ENCODE measurements around the gene CDKN2AIPNL. TPM values are rescaled to one million over a fixed set of nuclear protein-coding genes. Genes with fewer than 3 reads are reported as not detected.

CDKN2AIPNL gene
- total RNA-seq, 4 donors from 2014 or later, result 3.2 to 18.7 (median 12.9) TPM; not detected in 1

DNA sequence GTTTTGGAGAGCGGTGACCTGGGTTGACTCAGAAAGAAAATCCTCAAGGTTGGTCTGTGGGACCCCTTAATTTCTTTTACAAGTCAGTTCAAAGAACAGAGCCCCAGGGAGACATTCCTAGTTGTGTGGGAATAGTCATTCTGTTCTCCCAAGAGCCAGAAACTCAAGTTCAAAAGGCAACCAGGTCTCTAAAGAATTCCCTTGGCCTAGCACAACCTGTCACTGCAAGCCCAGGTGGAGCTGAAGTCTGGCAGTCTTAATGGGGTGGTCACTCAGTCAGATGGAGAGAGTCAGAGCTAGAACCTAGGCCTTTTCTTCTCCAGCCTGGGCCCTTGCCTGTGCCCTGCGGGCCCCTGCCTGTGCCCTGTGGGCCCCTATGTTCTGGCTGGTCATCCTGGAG is 37.5 kb upstream of the CDKN2AIPNL start:
- Histone ChIP-seq H3K4me1 (peaks cover 5 to 33% (median 14%) of the 10 kb centered on the region in 4 donors), H3K36me3 (no peaks in the 10 kb centered on the region), H3K27me3 (no peaks in the 10 kb centered on the region), H3K9me3 (no peaks in the 10 kb centered on the region), H3K4me3 (no peak overlapping the region), H3K27ac (no peak overlapping the region)
- TF ChIP-seq, protein P1, sequence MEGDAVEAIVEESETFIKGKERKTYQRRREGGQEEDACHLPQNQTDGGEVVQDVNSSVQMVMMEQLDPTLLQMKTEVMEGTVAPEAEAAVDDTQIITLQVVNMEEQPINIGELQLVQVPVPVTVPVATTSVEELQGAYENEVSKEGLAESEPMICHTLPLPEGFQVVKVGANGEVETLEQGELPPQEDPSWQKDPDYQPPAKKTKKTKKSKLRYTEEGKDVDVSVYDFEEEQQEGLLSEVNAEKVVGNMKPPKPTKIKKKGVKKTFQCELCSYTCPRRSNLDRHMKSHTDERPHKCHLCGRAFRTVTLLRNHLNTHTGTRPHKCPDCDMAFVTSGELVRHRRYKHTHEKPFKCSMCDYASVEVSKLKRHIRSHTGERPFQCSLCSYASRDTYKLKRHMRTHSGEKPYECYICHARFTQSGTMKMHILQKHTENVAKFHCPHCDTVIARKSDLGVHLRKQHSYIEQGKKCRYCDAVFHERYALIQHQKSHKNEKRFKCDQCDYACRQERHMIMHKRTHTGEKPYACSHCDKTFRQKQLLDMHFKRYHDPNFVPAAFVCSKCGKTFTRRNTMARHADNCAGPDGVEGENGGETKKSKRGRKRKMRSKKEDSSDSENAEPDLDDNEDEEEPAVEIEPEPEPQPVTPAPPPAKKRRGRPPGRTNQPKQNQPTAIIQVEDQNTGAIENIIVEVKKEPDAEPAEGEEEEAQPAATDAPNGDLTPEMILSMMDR (IDR thresholded peaks at IDR 0.05), result no peak
- TF ChIP-seq POLR2AphosphoS5 (IDR thresholded peaks at IDR 0.05) (no peak), POLR2A (IDR thresholded peaks at IDR 0.05) (no peak), EP300 (IDR thresholded peaks at IDR 0.05; ENCODE audit: low read depth) (no peak)
- WGBS, 2 donors (ENCODE audit: low coverage in 1 of 2), result 69% methylated on average over 2 of the region's 2 CpGs; no CpG with 5 or more reads in 1 of the 2 donors
- no peak for DNase-seq
- intact Hi-C loops (cut with DNase I; ENCODE audit: low total_unique reads), result no loop called here
- in situ Hi-C loops (cut with MboI; ENCODE audit: low pct_ligation_motif_present in 1 of 4, low pct_unique_long_range_greater_than_20kb in 1 of 4, low sequenced_read_pairs in 3 of 4), result no loop called here

DNA sequence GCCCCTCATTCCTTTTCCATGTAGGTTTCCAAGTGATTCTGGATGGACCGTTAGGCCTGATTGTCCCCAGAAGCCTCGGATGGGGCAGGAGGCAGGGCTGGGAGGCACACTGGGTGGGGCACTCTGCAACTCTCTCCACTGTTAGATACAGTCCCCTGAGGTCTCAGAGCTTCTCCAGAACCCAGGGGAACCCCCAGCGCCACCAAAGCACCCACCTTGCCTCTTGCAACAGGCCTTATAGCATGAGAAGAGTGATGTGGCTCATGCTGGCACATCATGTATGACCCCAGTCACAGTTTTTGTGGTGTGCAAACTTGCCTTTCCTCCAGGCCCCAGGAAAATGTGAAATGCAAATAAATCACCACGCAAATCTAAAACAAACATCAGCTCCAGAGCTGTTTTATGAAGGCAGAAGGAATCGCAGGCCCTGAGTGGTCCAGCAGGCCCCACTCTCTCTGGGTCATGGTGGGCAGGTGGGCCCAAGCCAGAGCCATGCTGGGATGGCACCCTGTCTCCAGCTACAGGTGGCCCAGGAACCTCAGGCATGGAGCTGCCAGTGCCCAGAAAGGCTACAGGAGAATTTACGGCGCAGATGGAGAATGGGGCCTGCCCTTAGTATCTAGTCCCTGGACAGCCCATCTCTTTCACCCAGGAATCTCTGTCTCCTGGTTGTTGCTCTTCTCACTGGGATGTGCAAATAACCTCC is 36.3 kb upstream of the CDKN2AIPNL start:
- Histone ChIP-seq H3K4me3 (no peak overlapping the region), H3K9me3 (no peaks in the 10 kb centered on the region), H3K4me1 (peaks cover 5 to 33% (median 14%) of the 10 kb centered on the region in 4 donors), H3K27ac (no peak overlapping the region), H3K27me3 (no peaks in the 10 kb centered on the region), H3K36me3 (no peaks in the 10 kb centered on the region)
- TF ChIP-seq, protein P1 (IDR thresholded peaks at IDR 0.05), result no peak
- TF ChIP-seq POLR2A (IDR thresholded peaks at IDR 0.05), result no peak
- TF ChIP-seq POLR2AphosphoS5 (IDR thresholded peaks at IDR 0.05), result no peak
- TF ChIP-seq EP300 (IDR thresholded peaks at IDR 0.05; ENCODE audit: low read depth), result no peak
- intact Hi-C loops (cut with DNase I; ENCODE audit: low total_unique reads) (no loop called here), in situ Hi-C loops (cut with MboI; ENCODE audit: low pct_ligation_motif_present in 1 of 4, low pct_unique_long_range_greater_than_20kb in 1 of 4, low sequenced_read_pairs in 3 of 4) (no loop called here)
- 73% methylated on average over 7 of the region's 7 CpGs; no CpG with 5 or more reads in 1 of the 2 donors for WGBS, 2 donors (ENCODE audit: low coverage in 1 of 2)
- DNase-seq, result no peak

GRCh38 chr5:134446938-134447337 is 35.3 kb upstream of the CDKN2AIPNL start:
- Histone ChIP-seq H3K36me3 (no peaks in the 10 kb centered on the region), H3K27me3 (no peaks in the 10 kb centered on the region), H3K27ac (peak overlapping the region in 3 of 4 donors; percentile 8 to 39 (median 17)), H3K4me1 (peaks cover 5 to 30% (median 11%) of the 10 kb centered on the region in 4 donors), H3K9me3 (no peaks in the 10 kb centered on the region), H3K4me3 (no peak overlapping the region)
- DNase-seq, result peak; percentile 56
- TF ChIP-seq POLR2A (IDR thresholded peaks at IDR 0.05) (peak; percentile 35), POLR2AphosphoS5 (IDR thresholded peaks at IDR 0.05) (peak in 2 of 3 donors; percentile 10 to 46)
- TF ChIP-seq, protein P1 (IDR thresholded peaks at IDR 0.05), result no peak
- WGBS, 2 donors (ENCODE audit: low coverage in 1 of 2), result 43 to 46% methylated on average over 1 to 2 of the region's 2 CpGs
- in situ Hi-C loops (cut with MboI; ENCODE audit: low pct_ligation_motif_present in 1 of 4, low pct_unique_long_range_greater_than_20kb in 1 of 4, low sequenced_read_pairs in 3 of 4) (no loop called here), intact Hi-C loops (cut with DNase I; ENCODE audit: low total_unique reads) (no loop called here)

DNA sequence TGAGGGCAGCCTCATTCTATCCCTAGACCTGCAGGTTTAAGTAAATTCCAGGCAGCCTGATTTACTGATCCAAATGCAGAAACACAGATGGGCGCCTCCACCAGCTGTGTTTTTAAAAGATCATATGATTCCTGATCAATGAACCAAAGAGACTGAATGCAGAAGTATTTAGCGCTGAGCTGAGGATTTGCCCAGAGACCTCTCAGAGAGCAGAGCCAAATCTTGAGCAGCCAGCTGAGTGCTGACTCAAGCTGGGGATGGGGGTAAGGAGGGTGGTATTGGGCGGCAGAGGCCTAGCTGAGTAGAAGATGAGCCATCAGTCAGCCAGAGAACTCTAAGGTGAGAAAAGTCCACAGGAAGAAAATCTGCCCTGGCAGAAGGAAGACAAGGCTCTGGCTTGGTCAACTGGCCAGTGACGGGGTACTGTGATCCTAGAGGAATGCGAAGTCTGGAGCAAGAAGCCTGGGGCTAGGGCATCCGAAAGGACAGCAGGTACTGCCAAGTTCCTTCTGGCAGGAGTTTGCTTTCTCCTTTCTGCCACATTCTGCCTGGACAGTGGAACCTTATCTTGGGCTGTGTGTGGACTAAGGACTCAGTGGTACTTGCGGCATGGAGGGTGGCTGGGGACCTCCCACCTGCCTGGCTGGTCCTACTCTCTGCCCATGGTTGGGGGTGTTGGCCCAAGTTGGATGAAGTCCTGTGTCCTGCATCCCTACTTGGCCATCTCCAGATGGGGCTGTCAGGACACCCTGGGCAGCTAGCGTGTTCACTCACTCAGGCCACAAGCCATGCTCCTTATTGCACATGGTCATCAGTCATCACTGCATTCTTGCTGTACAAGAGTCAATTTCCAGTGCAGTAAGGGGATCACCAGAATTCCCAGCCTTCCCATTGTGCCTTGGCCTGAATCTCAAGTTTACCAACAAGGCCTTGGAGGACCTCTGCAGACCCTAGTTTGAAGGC is 34.5 kb upstream of the CDKN2AIPNL start:
- TF ChIP-seq, protein P1 (IDR thresholded peaks at IDR 0.05), result no peak
- TF ChIP-seq EP300 (IDR thresholded peaks at IDR 0.05; ENCODE audit: low read depth) (no peak), POLR2AphosphoS5 (IDR thresholded peaks at IDR 0.05) (no peak), POLR2A (IDR thresholded peaks at IDR 0.05) (no peak)
- 91% methylated on average over 8 of the region's 8 CpGs; no CpG with 5 or more reads in 1 of the 2 donors for WGBS, 2 donors (ENCODE audit: low coverage in 1 of 2)
- Histone ChIP-seq H3K36me3 (no peaks in the 10 kb centered on the region), H3K9me3 (no peaks in the 10 kb centered on the region), H3K27ac (peak overlapping the region in 3 of 4 donors; percentile 8 to 39 (median 17)), H3K27me3 (no peaks in the 10 kb centered on the region), H3K4me3 (no peak overlapping the region), H3K4me1 (peaks cover 0 to 26% (median 7%) of the 10 kb centered on the region in 4 donors)
- in situ Hi-C loops (cut with MboI; ENCODE audit: low pct_ligation_motif_present in 1 of 4, low pct_unique_long_range_greater_than_20kb in 1 of 4, low sequenced_read_pairs in 3 of 4) (no loop called here), intact Hi-C loops (cut with DNase I; ENCODE audit: low total_unique reads) (no loop called here)
- DNase-seq, result no peak
